GM06990 (cell line): ENCODE results near the gene CARD19.

Experiments
- DNase-seq: peaks from one replicate; pipeline ENCODE4 v3.0.0-alpha.2; 2011; ENCODE audit not compliant: insufficient read length; ENCODE audit errors: extremely low read depth
- H3K27me3 ChIP-seq: replicated peaks from 2 replicates; pipeline ENCODE4 v1.6.0; 2011; ENCODE audit warnings: low read length; ENCODE audit not compliant: control insufficient read depth, insufficient read depth
- H3K36me3 ChIP-seq: 2 replicates; pipeline ENCODE4 v1.5.1; 2011; ENCODE audit warnings: low read length; ENCODE audit not compliant: control insufficient read depth, insufficient read depth
- H3K4me3 ChIP-seq: replicated peaks from 2 replicates; pipeline ENCODE4 v1.5.1; 2011; ENCODE audit warnings: low read depth, mild to moderate bottlenecking, control low read depth, low read length
- TF ChIP-seq, protein P1 (sequence below): IDR thresholded peaks from 2 replicates; pipeline ENCODE4 v1.5.1; 2011; ENCODE audit warnings: low read length, control low read depth, mild to moderate bottlenecking, inconsistent platforms; ENCODE audit not compliant: insufficient read depth, poor library complexity, severe bottlenecking

CARD19 gene

GRCh38 chr9:93058355-93059010, 37.5 kb upstream of the CARD19 start, which contains the start of gene SUSD3:
TSS of gene SUSD3 (plus strand) at chr9:93058701. CDS start at chr9:93058743, 42 bp downstream.
- peak; percentile 88 for DNase-seq
- Histone ChIP-seq H3K27me3 (no peaks in the 10 kb centered on the region), H3K36me3 (no peaks in the 10 kb centered on the region), H3K4me3 (peak within 1 kb of the TSS; percentile 70)
- TF ChIP-seq, protein P1, sequence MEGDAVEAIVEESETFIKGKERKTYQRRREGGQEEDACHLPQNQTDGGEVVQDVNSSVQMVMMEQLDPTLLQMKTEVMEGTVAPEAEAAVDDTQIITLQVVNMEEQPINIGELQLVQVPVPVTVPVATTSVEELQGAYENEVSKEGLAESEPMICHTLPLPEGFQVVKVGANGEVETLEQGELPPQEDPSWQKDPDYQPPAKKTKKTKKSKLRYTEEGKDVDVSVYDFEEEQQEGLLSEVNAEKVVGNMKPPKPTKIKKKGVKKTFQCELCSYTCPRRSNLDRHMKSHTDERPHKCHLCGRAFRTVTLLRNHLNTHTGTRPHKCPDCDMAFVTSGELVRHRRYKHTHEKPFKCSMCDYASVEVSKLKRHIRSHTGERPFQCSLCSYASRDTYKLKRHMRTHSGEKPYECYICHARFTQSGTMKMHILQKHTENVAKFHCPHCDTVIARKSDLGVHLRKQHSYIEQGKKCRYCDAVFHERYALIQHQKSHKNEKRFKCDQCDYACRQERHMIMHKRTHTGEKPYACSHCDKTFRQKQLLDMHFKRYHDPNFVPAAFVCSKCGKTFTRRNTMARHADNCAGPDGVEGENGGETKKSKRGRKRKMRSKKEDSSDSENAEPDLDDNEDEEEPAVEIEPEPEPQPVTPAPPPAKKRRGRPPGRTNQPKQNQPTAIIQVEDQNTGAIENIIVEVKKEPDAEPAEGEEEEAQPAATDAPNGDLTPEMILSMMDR: no peak

DNA sequence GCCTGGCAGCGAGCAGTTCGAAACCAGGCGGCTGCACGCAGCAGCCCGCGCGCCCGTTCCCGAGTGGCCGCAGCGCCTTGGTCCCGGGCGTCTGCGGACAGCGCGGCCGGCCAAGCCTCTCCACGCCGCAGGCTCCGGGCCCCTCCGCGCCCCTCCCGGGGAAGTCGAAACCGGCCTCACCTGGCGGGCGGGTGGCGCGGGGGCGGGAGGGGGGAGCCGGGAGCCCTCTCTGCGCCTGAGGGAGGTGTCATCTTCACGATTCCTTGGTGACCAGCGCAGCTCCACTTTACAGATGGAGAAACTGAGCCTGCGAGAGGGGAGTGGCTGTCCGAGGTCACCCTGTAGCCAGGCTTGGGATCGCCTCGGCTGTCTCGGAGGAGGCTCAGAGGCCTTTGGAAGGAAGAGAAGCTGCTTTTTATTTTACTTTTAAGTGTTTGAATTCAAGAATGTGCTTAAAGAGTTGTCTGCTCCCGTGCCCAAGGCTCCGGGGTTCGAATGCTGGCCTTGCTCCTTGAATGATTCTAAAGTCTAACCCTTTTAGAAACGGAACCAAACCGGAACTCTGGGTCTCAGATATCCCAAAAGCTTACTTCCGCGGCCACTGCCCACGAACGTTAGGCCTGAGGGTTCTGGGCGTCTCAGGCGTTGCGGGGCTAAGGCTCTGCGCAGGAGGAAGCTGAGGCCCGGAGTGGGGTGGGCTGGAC, 36.9 kb upstream of the CARD19 start:
- Histone ChIP-seq H3K27me3 (no peaks in the 10 kb centered on the region), H3K4me3 (peak overlapping the region; percentile 70), H3K36me3 (no peaks in the 10 kb centered on the region)
- TF ChIP-seq, protein P1: no peak
- DNase-seq: peak; percentile 49

- TF ChIP-seq, protein P1: no peak
Observed at GRCh38 chr9:93059715-93060578, 36.1 kb upstream of the CARD19 start.

DNA sequence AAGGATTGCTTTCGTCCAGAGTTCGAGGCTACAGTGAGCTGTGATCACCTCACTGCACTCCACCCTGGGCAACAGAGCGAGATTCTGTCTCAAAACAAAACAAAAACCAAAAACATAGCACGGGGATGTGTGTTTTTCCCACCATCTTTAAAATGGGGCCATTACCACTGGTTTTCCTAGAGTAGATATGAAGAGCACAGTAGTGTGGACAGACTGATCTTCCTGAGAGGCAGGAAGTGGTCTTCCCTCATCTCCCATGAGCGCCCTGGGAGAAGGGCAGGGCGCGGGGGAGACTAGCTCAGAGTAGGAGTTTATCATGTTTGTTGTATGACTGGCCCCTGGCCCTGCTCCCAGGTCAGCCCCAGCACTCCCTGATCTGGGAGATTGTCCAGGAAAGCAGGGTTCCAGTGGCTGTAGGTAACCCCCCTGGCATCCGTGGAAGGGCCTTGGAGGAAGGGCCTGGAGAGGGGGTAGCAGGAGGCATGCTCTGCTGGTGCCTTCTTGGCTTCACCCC, 35.2 kb upstream of the CARD19 start:
- Histone ChIP-seq H3K4me3 (peak overlapping the region; percentile 41; the same call in 1 of the 2 replicates), H3K27me3 (no peaks in the 10 kb centered on the region), H3K36me3 (peaks cover 1% of the 10 kb centered on the region; the same call in 1 of the 2 replicates)
- no peak for DNase-seq
- TF ChIP-seq, protein P1: no peak

More at GRCh38 chr9:93059715-93060578, 36.1 kb upstream of the CARD19 start:
- Histone ChIP-seq H3K4me3 (peak overlapping the region; percentile 70), H3K36me3 (no peaks in the 10 kb centered on the region), H3K27me3 (no peaks in the 10 kb centered on the region)
- no peak for DNase-seq

DNA sequence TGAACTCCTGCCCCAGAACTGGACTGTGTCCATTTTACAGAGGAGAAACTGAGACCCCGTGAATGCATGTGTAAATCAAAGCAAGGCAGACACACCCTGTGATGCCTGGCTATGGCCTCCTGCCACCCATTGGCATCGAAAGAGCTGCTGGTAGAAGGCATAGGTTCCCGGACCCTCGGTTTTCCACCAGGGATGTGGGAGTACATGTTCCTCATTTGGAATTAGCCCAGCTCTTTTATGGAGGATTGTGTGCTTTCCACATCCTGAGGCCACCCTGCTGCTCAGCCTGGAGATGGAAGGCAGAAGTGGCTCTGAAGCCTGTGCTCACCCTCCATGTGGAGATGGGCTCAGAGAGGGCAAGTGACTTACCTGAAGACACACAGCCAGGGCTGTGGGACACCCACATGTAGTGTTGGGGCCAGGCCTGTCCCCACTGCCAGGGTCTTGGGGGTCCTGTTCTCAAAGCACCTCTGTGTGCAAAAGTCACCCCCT, 34.7 kb upstream of the CARD19 start:
- no peak for DNase-seq
- peak overlapping the region; percentile 41; the same call in 1 of the 2 replicates for H3K4me3 ChIP-seq

More for the DNA sequence above, 34.7 kb upstream of the CARD19 start:
- H3K36me3 ChIP-seq: peaks cover 1% of the 10 kb centered on the region; the same call in 1 of the 2 replicates
- TF ChIP-seq, protein P1: no peak
- H3K27me3 ChIP-seq: no peaks in the 10 kb centered on the region
